NT2/D1 (cell line): Measurements from ENCODE around the gene SMIM7.
"Not testable (repeated sequence)": the region's sequence is repeated elsewhere in the genome, so short reads cannot be mapped to it uniquely, and the experiment has no call there.

Experiments used
- DNase-seq: peaks from one replicate; pipeline ENCODE4 v3.0.0-alpha.2; 2011; ENCODE audit warnings: low read depth, low spot score
- H3K27me3 ChIP-seq: 2 replicates; pipeline ENCODE4 v1.6.0; 2011; ENCODE audit warnings: mild to moderate bottlenecking; ENCODE audit not compliant: insufficient read length, insufficient read depth
- H3K36me3 ChIP-seq: 2 replicates; pipeline ENCODE4 v1.6.1; 2011; ENCODE audit warnings: mild to moderate bottlenecking, low read length, mixed read lengths; ENCODE audit not compliant: insufficient read depth, insufficient read length
- H3K4me1 ChIP-seq: 2 replicates; pipeline ENCODE4 v1.5.1; 2011; ENCODE audit not compliant: insufficient read depth, insufficient read length
- H3K4me3 ChIP-seq: 2 replicates; pipeline ENCODE4 v1.5.1; 2011; ENCODE audit warnings: low read depth; ENCODE audit not compliant: insufficient read length
- H3K9ac ChIP-seq: 2 replicates; pipeline ENCODE4 v1.6.0; 2011; ENCODE audit warnings: low read depth; ENCODE audit not compliant: insufficient read length
- H3K9me3 ChIP-seq: 2 replicates; pipeline ENCODE4 v1.5.1; 2011; ENCODE audit warnings: mild to moderate bottlenecking, low read length; ENCODE audit not compliant: insufficient read depth
- SUZ12 ChIP-seq: IDR thresholded peaks from 2 replicates; pipeline ENCODE4 v1.6.1; 2011; ENCODE audit not compliant: insufficient read length, insufficient read depth; ENCODE audit errors: extremely low read depth
- YY1 ChIP-seq: IDR thresholded peaks from 2 replicates; pipeline ENCODE4 v1.6.1; 2011; ENCODE audit not compliant: insufficient read length, insufficient read depth
- ZNF274 ChIP-seq: IDR thresholded peaks from 2 replicates; pipeline ENCODE4 v1.6.1; 2011; ENCODE audit warnings: mild to moderate bottlenecking, low read depth, low read length

SMIM7 gene

GRCh38 chr19:16679811-16680210 is 19.9 kb upstream of the SMIM7 start:
- H3K4me1 ChIP-seq = no peaks in the 10 kb centered on the region
- H3K9ac ChIP-seq = no peak overlapping the region
- no peak overlapping the region for H3K4me3 ChIP-seq
- H3K9me3 ChIP-seq = peaks cover 14% of the 10 kb centered on the region; the same call in 1 of the 2 replicates
- no peak for TF ChIP-seq ZNF274
- no peak for TF ChIP-seq SUZ12
- no peak for TF ChIP-seq YY1
- H3K27me3 ChIP-seq = no peaks in the 10 kb centered on the region
- no peak for DNase-seq
- no peaks in the 10 kb centered on the region for H3K36me3 ChIP-seq

- no peak overlapping the region for H3K4me3 ChIP-seq
- no peaks in the 10 kb centered on the region for H3K36me3 ChIP-seq
- H3K9ac ChIP-seq = no peak overlapping the region
- no peaks in the 10 kb centered on the region for H3K4me1 ChIP-seq
- no peak for TF ChIP-seq YY1
- no peak for TF ChIP-seq ZNF274
- no peak for TF ChIP-seq SUZ12
- DNase-seq = no peak
- peaks cover 14% of the 10 kb centered on the region; the same call in 1 of the 2 replicates for H3K9me3 ChIP-seq
- H3K27me3 ChIP-seq = no peaks in the 10 kb centered on the region
Observed at GRCh38 chr19:16678498-16678897, 18.6 kb upstream of the SMIM7 start.

GRCh38 chr19:16677055-16677454 is 17.1 kb upstream of the SMIM7 start:
- H3K4me1 ChIP-seq = no peaks in the 10 kb centered on the region
- H3K9me3 ChIP-seq = peaks cover 14% of the 10 kb centered on the region; the same call in 1 of the 2 replicates
- DNase-seq = no peak
- H3K9ac ChIP-seq = no peak overlapping the region
- H3K27me3 ChIP-seq = no peaks in the 10 kb centered on the region
- no peaks in the 10 kb centered on the region for H3K36me3 ChIP-seq
- no peak for TF ChIP-seq YY1
- no peak for TF ChIP-seq SUZ12
- no peak for TF ChIP-seq ZNF274
- H3K4me3 ChIP-seq = no peak overlapping the region

DNA sequence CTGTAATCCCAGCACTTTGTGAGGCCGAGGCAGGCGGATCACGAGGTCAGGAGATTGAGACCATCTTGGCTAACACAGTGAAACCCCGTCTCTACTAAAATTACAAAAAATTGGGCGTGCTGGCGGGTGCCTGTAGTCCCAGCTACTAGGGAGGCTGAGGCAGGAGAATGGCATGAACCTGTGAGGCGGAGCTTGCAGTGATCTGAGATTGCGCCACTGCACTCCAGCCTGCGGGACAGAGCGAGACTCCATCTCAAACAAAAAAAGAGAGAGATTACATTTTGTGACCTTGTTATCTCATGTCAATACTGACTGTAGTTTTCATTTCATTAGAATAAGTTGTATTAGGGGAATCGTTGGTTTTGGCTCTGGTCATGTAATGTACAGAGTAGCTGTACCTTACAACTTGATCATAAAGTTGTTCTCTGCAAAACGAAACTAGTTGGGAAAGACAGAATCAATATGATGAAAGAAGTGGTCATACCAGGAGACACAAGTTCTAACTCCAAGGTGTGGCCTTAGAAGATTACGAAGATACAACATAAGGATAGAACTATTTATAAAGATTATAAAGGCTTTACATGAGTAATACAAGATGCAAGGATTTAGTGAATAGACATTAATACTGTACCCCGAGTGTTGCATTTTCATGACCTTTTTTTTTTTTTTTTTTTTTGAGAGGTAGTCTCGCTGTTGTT is 16.3 kb upstream of the SMIM7 start:
- DNase-seq = no peak
- no peaks in the 10 kb centered on the region for H3K36me3 ChIP-seq
- H3K9ac ChIP-seq = no peak overlapping the region
- peaks cover 9% of the 10 kb centered on the region; the same call in 1 of the 2 replicates for H3K9me3 ChIP-seq
- TF ChIP-seq ZNF274 (no peak), YY1 (no peak), SUZ12 (no peak)
- peaks cover 3% of the 10 kb centered on the region for H3K4me1 ChIP-seq
- H3K27me3 ChIP-seq = no peaks in the 10 kb centered on the region
- no peak overlapping the region for H3K4me3 ChIP-seq

DNA sequence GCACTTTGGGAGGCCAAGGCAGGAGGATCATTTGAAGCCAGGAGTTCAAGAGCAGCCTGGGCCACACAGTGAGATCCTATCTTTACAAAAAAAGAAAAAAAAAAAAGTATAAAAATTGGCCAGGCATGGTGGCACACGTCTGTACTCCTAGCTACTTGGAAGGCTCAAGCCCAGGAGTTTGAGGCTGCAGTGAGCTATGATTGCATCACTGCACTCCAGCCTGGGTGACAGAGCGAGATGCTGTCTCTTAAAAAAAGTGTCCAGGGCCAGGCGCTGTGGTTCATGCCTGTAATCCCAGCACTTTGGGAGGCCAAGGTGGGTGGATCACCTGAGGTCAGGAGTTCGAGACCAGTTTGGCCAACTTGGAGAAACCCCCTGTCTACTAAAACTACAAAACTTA is 13.9 kb upstream of the SMIM7 start:
- H3K4me3 ChIP-seq, H3K9me3 ChIP-seq, H3K9ac ChIP-seq, DNase-seq, H3K4me1 ChIP-seq, H3K36me3 ChIP-seq, H3K27me3 ChIP-seq: not testable (repeated sequence)

- Histone ChIP-seq H3K4me1 (peaks cover 3% of the 10 kb centered on the region), H3K4me3 (no peak overlapping the region), H3K9me3 (no peaks in the 10 kb centered on the region), H3K9ac (no peak overlapping the region), H3K36me3 (no peaks in the 10 kb centered on the region), H3K27me3 (no peaks in the 10 kb centered on the region)
- TF ChIP-seq YY1 = no peak
- TF ChIP-seq SUZ12 = no peak
- no peak for TF ChIP-seq ZNF274
- no peak for DNase-seq
Observed at GRCh38 chr19:16673231-16673630, 13.3 kb upstream of the SMIM7 start.

DNA sequence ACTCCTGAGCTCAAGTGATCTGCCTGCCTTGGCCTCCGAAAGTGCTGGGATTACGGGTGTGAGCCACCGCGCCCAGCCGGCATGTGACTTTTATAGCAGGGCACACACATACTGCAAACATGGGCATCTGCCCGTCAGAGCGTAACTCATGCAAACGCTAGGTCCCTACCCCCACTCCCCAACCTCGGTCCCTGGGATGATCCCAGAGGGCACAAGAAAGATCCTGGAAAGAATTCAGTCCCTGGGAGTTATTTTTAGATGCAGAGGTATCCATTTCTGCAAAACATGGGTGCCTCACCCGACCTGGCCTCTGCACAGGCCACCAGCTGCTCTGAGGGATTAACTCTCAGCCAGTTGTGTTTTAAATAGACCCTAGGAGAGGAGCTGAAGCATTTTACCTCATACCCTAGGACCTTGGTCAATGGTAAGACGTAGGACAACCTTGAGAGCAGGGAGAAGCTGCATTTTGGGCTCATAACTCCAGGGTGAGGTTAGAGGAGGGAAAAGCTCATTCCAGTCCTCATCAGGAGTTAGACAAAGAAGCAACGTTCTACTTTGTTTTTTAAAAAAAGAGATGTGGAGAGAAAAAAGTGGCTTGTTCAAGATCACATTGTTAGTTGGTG is 11.8 kb upstream of the SMIM7 start:
- Histone ChIP-seq H3K9ac (no peak overlapping the region), H3K27me3 (no peaks in the 10 kb centered on the region), H3K4me1 (peaks cover 3% of the 10 kb centered on the region), H3K36me3 (no peaks in the 10 kb centered on the region), H3K9me3 (no peaks in the 10 kb centered on the region), H3K4me3 (no peak overlapping the region)
- DNase-seq = no peak
- TF ChIP-seq YY1 (no peak), SUZ12 (no peak), ZNF274 (no peak)
